Chondrocyte (in vitro differentiated cells): ENCODE data around the gene CMIP. TPM values are rescaled to one million over a fixed set of nuclear protein-coding genes. Genes with fewer than 3 reads are reported as not detected.

Source experiments
- DNase-seq: peaks from one replicate; pipeline ENCODE4 v3.0.0; 2021; ENCODE audit warnings: mixed read lengths, low spot score
- H3K27ac Mint-ChIP-seq: one replicate; pipeline ENCODE4 v1.8.0; 2021; ENCODE audit warnings: mild to moderate bottlenecking, moderate library complexity, mixed read lengths; ENCODE audit not compliant: unreplicated experiment
- H3K27me3 Mint-ChIP-seq: 2 replicates; pipeline ENCODE4 v1.8.0; 2021; ENCODE audit warnings: low read depth, mixed read lengths
- H3K36me3 Mint-ChIP-seq: 2 replicates; pipeline ENCODE4 v1.8.0; 2021; ENCODE audit warnings: low read depth, mixed read lengths
- H3K4me1 Mint-ChIP-seq: 2 replicates; pipeline ENCODE4 v1.8.0; 2021; ENCODE audit warnings: low read depth, mild to moderate bottlenecking, mixed read lengths
- H3K4me3 Mint-ChIP-seq: one replicate; pipeline ENCODE4 v1.8.0; 2021; ENCODE audit warnings: mild to moderate bottlenecking, moderate library complexity, mixed read lengths; ENCODE audit not compliant: unreplicated experiment
- H3K9me3 Mint-ChIP-seq: 2 replicates; pipeline ENCODE4 v1.8.0; 2021; ENCODE audit warnings: low read depth, mixed read lengths
- total RNA-seq: library from RNA; stranded (reverse); gene quantifications from 3 replicates; pipeline ENCODE4 v1.2.1, GENCODE V29; 2021
- TF ChIP-seq, protein P1 (sequence below): fragments of 200-600 bp; sonication (generic); IDR thresholded peaks from 2 replicates; pipeline ENCODE4 v1.5.0; 2021; ENCODE audit warnings: antibody characterized with exemption, mild to moderate bottlenecking, moderate library complexity

CMIP gene
- total RNA-seq, 1 donor from 2014 or later = 62.9 TPM

DNA sequence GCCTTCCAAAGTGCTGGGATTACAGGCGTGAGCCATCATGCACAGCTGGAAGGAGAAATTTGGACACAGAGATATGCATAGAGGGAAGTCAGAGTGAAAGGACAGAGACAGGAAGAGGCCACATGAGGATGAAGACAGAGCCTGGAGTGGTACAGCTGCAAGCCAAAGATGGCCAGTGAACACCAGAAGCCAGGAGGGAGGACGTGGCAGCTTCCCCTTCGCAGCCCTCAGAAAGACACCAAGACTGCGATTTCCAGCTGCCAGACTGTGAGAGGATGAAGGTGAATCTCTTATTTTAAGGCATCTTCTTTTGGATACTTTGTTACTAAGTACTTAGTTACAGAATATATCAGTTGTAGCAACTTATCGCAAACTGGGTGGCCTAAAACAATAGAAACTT lies 274.0 kb downstream of the CMIP start:
- TF ChIP-seq, protein P1, sequence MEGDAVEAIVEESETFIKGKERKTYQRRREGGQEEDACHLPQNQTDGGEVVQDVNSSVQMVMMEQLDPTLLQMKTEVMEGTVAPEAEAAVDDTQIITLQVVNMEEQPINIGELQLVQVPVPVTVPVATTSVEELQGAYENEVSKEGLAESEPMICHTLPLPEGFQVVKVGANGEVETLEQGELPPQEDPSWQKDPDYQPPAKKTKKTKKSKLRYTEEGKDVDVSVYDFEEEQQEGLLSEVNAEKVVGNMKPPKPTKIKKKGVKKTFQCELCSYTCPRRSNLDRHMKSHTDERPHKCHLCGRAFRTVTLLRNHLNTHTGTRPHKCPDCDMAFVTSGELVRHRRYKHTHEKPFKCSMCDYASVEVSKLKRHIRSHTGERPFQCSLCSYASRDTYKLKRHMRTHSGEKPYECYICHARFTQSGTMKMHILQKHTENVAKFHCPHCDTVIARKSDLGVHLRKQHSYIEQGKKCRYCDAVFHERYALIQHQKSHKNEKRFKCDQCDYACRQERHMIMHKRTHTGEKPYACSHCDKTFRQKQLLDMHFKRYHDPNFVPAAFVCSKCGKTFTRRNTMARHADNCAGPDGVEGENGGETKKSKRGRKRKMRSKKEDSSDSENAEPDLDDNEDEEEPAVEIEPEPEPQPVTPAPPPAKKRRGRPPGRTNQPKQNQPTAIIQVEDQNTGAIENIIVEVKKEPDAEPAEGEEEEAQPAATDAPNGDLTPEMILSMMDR = no peak
- H3K9me3 Mint-ChIP-seq = no peaks in the 10 kb centered on the region
- H3K27ac Mint-ChIP-seq = no peak overlapping the region

DNA sequence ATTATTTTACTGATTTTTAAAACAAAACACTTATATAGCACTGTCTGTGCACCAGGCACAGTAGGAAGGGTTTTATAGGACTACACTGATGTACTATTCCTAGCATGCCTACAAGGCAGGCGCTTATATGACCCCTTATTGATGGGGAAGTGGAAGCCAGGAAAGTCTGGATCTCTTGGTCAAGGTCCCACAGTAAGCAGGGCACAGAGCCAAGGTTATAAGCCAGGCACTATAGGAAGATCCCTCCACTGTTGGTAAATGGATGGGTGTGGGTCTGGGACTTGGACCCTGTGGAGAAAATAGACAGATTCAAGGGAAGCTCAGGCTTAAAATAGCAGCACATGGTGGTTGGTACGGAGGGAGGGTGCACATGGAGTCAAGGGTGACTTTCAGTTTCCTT lies 275.4 kb downstream of the CMIP start:
- H3K27me3 Mint-ChIP-seq = peaks cover 5% of the 10 kb centered on the region
- TF ChIP-seq, protein P1 = no peak
- H3K36me3 Mint-ChIP-seq = no peaks in the 10 kb centered on the region
- H3K4me3 Mint-ChIP-seq = no peak overlapping the region
- H3K27ac Mint-ChIP-seq = no peak overlapping the region
- no peak for DNase-seq
- H3K9me3 Mint-ChIP-seq = no peaks in the 10 kb centered on the region
- H3K4me1 Mint-ChIP-seq = no peaks in the 10 kb centered on the region

More for the DNA sequence above, 274.0 kb downstream of the CMIP start:
- Mint-ChIP-seq H3K4me1 (no peaks in the 10 kb centered on the region), H3K27me3 (no peaks in the 10 kb centered on the region), H3K36me3 (no peaks in the 10 kb centered on the region), H3K4me3 (no peak overlapping the region)
- DNase-seq = peak; percentile 20

DNA sequence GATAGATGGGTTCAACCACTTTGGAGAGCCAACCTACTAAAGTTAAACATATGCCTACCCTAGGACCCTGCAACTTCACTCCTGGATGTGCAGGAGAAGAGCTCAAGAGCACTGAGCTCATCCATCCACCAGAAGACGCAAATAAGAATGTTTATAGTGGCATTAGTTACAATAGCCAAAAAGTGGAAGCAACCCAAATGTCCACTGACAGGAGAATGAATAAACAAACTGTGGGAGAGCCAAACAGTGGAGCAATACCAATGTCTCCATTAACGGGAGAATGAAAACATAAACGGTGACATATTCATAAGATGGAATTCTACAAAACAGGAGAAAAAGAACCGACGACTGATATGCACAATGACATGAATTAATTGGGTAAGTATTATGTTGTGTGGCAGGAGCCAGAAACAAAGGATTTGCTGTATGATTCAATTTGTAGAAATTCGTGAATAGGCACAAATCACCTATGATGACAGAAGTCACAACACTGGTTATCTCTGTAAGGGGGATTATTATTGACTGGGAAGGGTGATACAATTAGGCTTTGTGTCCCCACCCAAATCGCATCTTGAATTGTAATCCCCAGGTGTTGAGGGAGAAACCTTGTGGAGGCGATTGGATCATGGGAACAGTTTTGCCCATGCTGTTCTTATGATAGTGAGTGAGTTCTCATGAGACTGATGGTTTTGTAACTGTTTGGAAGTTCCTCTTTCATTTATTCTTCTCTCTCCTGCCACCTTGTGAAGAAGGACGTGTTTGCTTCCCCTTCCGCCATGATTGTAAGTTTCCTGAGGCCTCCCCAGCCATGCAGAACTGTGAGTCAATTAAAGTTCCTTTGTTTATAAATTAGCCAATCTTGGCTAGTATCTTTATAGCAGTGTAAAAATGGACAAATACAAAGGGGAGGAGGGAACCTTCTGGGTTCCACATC lies 276.6 kb downstream of the CMIP start:
- no peak overlapping the region for H3K27ac Mint-ChIP-seq
- no peak overlapping the region for H3K4me3 Mint-ChIP-seq
- no peak for DNase-seq
- TF ChIP-seq, protein P1 = peak; percentile 46
- H3K4me1 Mint-ChIP-seq = no peaks in the 10 kb centered on the region
- H3K9me3 Mint-ChIP-seq = no peaks in the 10 kb centered on the region
- H3K36me3 Mint-ChIP-seq = no peaks in the 10 kb centered on the region
- H3K27me3 Mint-ChIP-seq = peaks cover 9% of the 10 kb centered on the region

DNA sequence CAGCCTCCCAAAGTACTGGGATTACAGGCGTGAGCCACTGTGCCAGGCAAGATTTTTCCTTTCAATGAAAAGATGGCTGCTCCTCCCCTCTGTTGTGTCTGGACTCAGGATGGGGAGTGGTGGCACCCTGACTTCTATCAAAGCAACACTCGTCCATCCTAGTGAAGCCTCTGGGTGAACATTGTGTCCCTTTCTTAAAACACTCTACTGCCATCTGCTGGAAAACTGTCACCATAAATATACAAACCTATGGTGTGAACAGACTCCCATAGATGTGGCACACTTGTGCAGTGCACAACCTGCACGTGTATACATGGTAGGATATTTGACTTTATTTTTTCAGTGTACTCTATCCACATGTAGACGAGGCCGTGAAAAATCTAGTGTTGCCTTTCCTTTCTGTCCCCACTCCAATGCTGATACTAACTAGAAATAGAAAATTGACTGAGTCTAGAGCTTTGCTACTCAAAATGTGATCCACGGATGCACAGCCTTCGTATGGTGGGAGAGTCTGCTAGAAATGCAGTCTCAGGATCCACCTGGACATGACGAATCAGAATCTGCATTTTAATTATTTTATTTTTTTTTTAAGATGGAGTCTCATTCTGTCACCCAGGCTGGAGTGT lies 278.6 kb downstream of the CMIP start:
- DNase-seq = no peak
- H3K9me3 Mint-ChIP-seq = no peaks in the 10 kb centered on the region
- TF ChIP-seq, protein P1 = peak; percentile 92
- H3K4me3 Mint-ChIP-seq = no peak overlapping the region
- H3K36me3 Mint-ChIP-seq = no peaks in the 10 kb centered on the region
- peaks cover 11% of the 10 kb centered on the region for H3K27me3 Mint-ChIP-seq
- no peak overlapping the region for H3K27ac Mint-ChIP-seq
- H3K4me1 Mint-ChIP-seq = no peaks in the 10 kb centered on the region

DNA sequence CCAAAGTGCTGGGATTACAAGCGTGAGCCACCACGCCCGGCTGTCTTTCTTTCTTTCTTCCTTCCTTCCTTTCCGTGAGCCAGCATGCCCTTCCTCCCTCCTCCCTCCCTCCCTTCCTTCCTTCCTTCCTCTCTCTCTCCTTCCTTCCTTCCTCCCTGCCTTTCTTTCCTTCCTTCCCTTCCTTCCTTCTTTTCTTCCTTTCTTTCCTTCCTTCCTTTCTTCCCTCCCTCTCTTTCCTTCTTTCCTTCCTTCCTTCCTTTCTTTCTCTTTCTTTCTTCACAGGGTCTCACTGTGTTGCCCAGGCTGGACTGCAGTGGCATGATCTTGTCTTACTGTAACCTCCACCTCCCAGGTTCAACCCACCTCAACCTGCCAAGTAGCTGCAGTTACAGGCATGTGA lies 283.8 kb downstream of the CMIP start:
- Mint-ChIP-seq H3K36me3 (no peaks in the 10 kb centered on the region), H3K27ac (no peak overlapping the region), H3K9me3 (no peaks in the 10 kb centered on the region), H3K4me3 (no peak overlapping the region), H3K27me3 (peaks cover 11% of the 10 kb centered on the region), H3K4me1 (peaks cover 13% of the 10 kb centered on the region)
- TF ChIP-seq, protein P1 = no peak
- DNase-seq = no peak
